ENCODE measurements around the gene C17orf114.

C17orf114 gene

GRCh38 chr17:4789951-4790704 lies 12.0 kb downstream of the C17orf114 start (continued):
- TF ChIP-seq RERE (CRISPR knock-in tag; IDR thresholded peaks at IDR 0.05; ENCODE audit: low read depth) = no peak
- 0 out of 2 replicates have a peak, but pooled peaks have one; percentile 10 for TF ChIP-seq POGZ (CRISPR knock-in tag; IDR thresholded peaks at IDR 0.05)
- no peak for TF ChIP-seq MBNL3 (CRISPR knock-in tag; conservative IDR thresholded peaks at IDR 0.05)
- 0 out of 2 replicates have a peak, but pooled peaks have one; percentile 80 for TF ChIP-seq ZNF441 (CRISPR knock-in tag; IDR thresholded peaks at IDR 0.05; ENCODE audit: borderline replicate concordance)
- no peak for TF ChIP-seq HNRNPH1 (optimal IDR thresholded peaks at IDR 0.05; ENCODE audit: low read depth, low read length)
- TF ChIP-seq FOSL1 (CRISPR knock-in tag; IDR thresholded peaks at IDR 0.05; ENCODE audit: borderline replicate concordance) = no peak
- TF ChIP-seq, protein P1, sequence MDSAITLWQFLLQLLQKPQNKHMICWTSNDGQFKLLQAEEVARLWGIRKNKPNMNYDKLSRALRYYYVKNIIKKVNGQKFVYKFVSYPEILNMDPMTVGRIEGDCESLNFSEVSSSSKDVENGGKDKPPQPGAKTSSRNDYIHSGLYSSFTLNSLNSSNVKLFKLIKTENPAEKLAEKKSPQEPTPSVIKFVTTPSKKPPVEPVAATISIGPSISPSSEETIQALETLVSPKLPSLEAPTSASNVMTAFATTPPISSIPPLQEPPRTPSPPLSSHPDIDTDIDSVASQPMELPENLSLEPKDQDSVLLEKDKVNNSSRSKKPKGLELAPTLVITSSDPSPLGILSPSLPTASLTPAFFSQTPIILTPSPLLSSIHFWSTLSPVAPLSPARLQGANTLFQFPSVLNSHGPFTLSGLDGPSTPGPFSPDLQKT (CRISPR knock-in tag; IDR thresholded peaks at IDR 0.05; ENCODE audit: borderline replicate concordance) = 0 out of 2 replicates have a peak, but pooled peaks have one; percentile 42
- TF ChIP-seq WIZ (CRISPR knock-in tag; IDR thresholded peaks at IDR 0.05) = no peak
- TF ChIP-seq GFI1 (CRISPR knock-in tag; IDR thresholded peaks at IDR 0.05; ENCODE audit: borderline replicate concordance) = peak; percentile 22; the same call in 1 of the 2 replicates
- no peak for TF ChIP-seq ZNF784 (CRISPR knock-in tag; IDR thresholded peaks at IDR 0.05; ENCODE audit: borderline replicate concordance)
- TF ChIP-seq PITX1 (CRISPR knock-in tag; IDR thresholded peaks at IDR 0.05) = no peak
- TF ChIP-seq ZNF839 (CRISPR knock-in tag; IDR thresholded peaks at IDR 0.05; ENCODE audit: borderline replicate concordance) = no peak
- no peak; the same call in 1 of the 2 replicates for TF ChIP-seq KMT2A (CRISPR knock-in tag; IDR thresholded peaks at IDR 0.05)
- 0 out of 2 replicates have a peak, but pooled peaks have one; percentile 4 for TF ChIP-seq ZNF773 (CRISPR knock-in tag; IDR thresholded peaks at IDR 0.05; ENCODE audit: borderline replicate concordance)
- TF ChIP-seq, protein P2, sequence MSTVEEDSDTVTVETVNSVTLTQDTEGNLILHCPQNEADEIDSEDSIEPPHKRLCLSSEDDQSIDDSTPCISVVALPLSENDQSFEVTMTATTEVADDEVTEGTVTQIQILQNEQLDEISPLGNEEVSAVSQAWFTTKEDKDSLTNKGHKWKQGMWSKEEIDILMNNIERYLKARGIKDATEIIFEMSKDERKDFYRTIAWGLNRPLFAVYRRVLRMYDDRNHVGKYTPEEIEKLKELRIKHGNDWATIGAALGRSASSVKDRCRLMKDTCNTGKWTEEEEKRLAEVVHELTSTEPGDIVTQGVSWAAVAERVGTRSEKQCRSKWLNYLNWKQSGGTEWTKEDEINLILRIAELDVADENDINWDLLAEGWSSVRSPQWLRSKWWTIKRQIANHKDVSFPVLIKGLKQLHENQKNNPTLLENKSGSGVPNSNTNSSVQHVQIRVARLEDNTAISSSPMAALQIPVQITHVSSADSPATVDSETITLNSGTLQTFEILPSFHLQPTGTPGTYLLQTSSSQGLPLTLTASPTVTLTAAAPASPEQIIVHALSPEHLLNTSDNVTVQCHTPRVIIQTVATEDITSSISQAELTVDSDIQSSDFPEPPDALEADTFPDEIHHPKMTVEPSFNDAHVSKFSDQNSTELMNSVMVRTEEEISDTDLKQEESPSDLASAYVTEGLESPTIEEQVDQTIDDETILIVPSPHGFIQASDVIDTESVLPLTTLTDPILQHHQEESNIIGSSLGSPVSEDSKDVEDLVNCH (CRISPR knock-in tag; IDR thresholded peaks at IDR 0.05) = no peak
- TF ChIP-seq RCOR2 (CRISPR knock-in tag; IDR thresholded peaks at IDR 0.05) = no peak
- no peak for TF ChIP-seq ZNF256 (CRISPR knock-in tag; conservative IDR thresholded peaks at IDR 0.05)
- no peak for TF ChIP-seq SIX1 (CRISPR knock-in tag; IDR thresholded peaks at IDR 0.05; ENCODE audit: borderline replicate concordance)
- TF ChIP-seq SMARCC2 (IDR thresholded peaks at IDR 0.05) = no peak
